Suprapubic skin (tissue), 4 donors: ENCODE measurements around the gene FDX1.

Experiments
- CTCF ChIP-seq, 2 donors: fragments of 200-600 bp in 1 of 2; fragments of 450-650 bp in 1 of 2; sonication (generic) in 1 of 2; IDR thresholded peaks; one replicate each; pipeline ENCODE4 v1.5.1; 2016 to 2019; ENCODE audit warnings: antibody characterized with exemption in 2 of 2, mild to moderate bottlenecking in 1 of 2, moderate library complexity in 1 of 2
- EP300 ChIP-seq: sonication (generic); formaldehyde crosslinking; IDR thresholded peaks from one replicate; pipeline ENCODE4 v1.6.1; 2017; ENCODE audit warnings: antibody characterized with exemption
- POLR2A ChIP-seq, 2 donors: fragments of 450-650 bp; IDR thresholded peaks; one replicate each; pipeline ENCODE4 v1.6.1; 2017; ENCODE audit warnings: antibody characterized with exemption in 2 of 2, mild to moderate bottlenecking in 2 of 2, moderate library complexity in 2 of 2
- POLR2AphosphoS5 ChIP-seq, 3 donors: sonication (generic); formaldehyde crosslinking; IDR thresholded peaks; one replicate each; pipeline ENCODE4 v1.6.1; 2017; ENCODE audit warnings: antibody characterized with exemption in 3 of 3

GRCh38 chr11:110513846-110514437 is 84.2 kb downstream of the FDX1 start:
- TF ChIP-seq CTCF (IDR thresholded peaks at IDR 0.05) (no peak), POLR2AphosphoS5 (IDR thresholded peaks at IDR 0.05) (no peak), POLR2A (IDR thresholded peaks at IDR 0.05) (no peak), EP300 (no peak)
